ENCODE results near the gene HOXB1.

DNA sequence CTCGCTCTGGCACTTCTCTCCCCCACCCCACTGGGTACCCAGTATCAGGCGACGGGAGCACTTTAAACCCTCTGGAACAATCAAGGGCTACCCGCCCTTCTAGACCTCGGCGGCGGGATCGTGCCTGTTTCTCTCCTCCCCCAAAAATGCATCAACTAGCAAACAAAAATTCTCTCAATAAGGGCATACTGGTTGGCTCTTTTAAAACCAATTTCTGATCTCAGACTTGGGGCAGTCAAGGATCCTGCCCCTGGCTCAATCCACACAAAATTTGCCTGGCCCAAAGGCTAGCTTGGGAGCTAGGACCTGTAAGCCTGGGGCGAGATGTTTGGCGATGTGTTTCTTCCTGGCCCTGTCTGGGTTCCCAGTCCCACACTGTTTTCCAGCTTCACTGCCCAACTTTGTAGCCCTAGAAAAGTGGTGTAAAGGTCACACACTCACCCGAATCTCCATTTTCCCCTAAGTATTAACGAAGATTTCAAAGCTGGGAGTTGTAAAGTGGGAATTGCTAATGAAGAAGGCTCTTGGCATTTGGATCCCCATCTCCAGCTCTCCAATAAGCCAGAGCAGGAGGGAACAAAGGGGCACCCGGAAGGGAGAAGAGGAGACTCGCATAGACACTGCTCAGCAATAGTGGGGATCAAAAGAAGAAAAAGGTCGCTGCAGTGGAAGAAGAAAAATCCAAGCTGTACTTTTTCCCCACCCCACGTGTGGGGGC lies 28.5 kb upstream of the HOXB1 start:
- TF ChIP-seq, protein P1, sequence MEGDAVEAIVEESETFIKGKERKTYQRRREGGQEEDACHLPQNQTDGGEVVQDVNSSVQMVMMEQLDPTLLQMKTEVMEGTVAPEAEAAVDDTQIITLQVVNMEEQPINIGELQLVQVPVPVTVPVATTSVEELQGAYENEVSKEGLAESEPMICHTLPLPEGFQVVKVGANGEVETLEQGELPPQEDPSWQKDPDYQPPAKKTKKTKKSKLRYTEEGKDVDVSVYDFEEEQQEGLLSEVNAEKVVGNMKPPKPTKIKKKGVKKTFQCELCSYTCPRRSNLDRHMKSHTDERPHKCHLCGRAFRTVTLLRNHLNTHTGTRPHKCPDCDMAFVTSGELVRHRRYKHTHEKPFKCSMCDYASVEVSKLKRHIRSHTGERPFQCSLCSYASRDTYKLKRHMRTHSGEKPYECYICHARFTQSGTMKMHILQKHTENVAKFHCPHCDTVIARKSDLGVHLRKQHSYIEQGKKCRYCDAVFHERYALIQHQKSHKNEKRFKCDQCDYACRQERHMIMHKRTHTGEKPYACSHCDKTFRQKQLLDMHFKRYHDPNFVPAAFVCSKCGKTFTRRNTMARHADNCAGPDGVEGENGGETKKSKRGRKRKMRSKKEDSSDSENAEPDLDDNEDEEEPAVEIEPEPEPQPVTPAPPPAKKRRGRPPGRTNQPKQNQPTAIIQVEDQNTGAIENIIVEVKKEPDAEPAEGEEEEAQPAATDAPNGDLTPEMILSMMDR (IDR thresholded peaks at IDR 0.05): no peak
- no peak for TF ChIP-seq POLR2A (IDR thresholded peaks at IDR 0.05)
